HUDEP-2 (cell line): ENCODE results near the gene MCTP1.

Source experiments
- DNase-seq, 76 experiments: peaks; one replicate each; lab custom pipeline; 2025; ENCODE audit not compliant: unreplicated experiment in 76 of 76; lab: John Stamatoyannopoulos, UW

MCTP1 gene

DNA sequence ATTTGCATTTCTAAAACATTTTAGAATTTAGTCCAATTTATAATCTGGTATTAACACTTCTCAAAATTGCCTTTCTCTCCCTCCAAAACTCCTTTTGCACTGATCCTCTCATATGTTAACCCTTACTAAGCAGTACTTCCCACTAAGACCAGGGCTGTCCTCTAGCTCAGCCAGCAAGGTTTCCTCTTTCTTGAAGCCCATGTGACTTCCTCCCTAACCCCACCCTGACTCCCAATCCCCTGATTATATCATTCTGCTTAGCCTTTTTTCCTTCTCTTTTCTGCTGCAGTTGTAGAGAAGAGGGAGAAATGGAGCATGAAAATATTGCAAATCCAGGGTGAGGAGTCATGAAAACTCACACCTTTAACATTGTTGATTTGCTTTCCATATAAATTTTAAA is 241.7 kb downstream of the MCTP1 start:
- DNase-seq, result peak in 1 of 76 experiments; percentile 3

DNA sequence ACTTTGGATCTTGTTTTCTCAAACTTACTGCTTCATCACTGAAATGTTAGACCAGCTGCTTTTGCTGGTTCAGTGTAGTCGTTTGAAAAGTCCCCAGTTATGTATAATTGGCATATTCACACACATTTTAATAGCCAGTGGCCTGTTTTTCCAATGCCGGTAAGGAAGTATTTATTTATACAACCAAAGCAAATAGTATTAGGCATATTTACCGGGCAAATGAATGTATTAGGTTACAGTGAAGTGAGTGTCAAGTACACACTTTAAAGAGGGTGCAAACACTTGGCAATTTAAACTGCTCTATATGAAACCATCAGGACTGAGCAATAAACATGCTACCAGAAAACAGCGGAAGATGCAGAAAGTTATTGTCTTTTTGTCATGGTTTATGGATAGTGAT is 242.9 kb downstream of the MCTP1 start:
- DNase-seq, result no peak

DNA sequence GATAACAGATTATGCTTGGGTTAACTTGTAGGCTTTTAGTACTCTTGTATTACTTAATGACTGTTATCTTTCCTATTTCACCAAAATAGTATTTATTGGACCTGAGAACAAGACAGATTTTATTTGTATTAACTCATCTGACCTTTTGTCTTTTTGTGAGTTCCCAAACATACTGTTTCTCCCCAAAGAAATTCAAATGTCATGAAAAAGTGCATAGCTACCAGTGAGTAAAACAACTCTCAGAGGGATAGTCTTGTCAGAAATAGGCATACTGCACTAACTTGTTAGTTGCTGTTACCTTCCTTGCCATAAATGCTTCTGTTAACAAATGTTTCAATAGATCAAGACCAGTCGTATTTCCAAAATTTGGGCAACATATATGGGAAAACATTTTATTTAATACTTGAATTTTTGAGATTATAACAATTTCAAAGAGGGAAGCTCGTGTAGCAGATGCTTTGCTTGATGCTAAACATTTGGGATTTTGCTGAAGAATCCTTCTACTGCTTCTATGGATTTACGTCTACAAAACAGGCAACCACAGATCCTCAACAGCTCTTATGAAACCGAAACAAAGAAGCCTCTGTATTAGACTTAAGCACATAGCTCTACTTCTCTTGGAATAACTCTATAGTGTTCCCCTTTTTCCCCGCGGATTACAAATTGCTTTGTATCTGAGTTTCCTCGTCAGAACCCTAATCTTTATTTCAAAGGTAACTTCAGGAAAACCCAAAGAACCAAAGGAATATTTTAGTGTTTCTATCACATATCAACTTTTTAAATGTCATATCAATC is 248.8 kb downstream of the MCTP1 start:
- no peak for DNase-seq

DNA sequence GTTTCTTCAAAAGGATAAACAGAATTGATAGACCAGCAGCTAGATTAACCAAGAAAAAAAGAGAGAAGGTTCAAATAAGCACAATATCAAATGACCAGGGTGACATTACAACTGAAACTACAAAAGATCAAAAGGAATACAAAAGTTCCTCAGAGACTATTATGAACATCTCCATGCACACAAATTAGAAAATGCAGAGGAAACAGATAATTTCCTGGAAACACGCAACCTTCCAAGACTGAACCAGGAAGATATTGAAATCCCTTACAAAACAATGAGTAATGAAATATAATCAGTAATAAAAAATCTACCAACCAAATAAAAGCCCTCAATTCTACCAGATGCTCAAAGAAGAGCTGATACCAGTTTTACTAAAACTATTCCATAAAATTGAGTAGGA is 252.1 kb downstream of the MCTP1 start:
- no peak for DNase-seq

DNA sequence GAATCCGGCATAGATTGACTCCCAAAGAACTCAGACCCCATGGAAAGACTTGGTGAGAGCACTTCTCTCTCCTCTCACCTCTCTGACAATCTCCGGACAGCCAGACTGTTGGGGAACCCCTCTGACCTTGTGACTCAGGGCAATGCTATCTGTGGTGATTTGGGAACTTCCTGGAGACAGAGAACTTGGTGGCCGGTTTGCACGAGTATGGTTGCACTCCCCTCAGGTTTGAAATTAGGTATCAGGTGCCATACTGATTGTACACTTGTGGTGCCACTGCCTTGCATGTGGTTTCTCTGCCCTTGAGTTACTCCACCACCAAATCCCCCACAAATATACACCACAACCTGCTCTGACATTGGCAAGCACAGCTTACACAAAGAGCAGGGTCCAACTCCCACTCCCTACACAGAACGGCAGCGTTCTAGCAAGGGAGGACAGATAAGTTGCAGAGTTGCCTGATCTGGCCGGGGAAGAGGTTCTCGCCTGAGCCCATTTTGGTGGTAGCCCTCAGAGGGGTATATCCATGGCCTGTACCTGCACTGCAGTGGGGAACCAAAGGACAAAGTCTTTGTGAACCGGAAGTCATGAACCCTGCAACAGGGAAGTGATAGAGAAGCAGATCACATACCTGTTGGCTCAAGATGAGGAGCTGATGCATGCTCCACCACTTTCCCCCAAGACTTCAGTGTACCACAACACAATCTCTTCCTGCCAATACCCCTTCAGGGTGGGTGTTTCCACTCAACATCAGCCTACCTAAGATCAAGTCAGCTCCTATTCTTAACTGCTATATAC is 255.1 kb downstream of the MCTP1 start:
- no peak for DNase-seq

DNA sequence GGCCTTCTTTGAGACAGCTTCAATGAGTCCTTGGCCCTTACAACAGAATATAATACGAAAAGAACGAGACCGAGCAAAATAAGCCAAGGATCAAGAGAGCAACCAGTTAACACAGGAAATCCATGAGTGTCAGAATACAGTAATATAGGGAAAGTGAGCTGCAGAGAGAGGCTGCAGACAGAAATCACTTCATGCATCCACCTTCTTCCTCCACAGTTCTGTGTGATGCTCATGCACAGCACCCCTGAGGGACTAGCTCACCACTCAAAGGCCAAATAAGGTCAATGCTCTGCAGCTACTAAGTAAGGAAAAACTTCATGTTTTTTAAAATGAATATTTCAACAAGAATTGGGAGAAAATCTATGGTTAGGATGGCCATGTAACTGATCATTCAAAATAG is 257.1 kb downstream of the MCTP1 start:
- DNase-seq, result no peak

DNA sequence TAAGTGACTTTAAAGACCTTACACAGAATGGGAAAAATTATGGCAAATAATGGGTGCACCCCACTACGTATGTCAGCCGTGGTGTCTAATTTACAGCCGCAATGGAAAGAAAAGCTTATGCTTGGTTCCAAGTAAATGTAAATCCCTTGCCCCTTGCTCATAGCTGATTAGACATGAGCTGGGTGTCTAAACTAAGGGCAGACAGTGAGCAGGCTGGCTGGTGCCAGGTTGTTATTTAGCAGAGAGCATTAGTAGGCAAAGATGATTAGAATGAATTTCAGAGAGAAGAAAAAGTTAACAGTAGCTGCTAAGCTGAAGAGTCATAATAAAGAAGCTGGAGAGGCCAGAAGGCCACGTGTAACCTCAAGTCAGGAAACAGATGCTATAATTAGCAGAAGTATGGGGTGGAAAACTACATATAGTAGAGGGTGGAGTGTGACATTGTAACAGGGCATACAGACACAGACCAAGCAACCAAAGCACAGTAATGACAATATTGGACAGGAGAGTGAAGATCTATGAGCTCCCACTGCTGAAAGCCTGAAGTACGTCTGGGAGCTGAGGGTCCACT is 257.7 kb downstream of the MCTP1 start:
- DNase-seq, result no peak

DNA sequence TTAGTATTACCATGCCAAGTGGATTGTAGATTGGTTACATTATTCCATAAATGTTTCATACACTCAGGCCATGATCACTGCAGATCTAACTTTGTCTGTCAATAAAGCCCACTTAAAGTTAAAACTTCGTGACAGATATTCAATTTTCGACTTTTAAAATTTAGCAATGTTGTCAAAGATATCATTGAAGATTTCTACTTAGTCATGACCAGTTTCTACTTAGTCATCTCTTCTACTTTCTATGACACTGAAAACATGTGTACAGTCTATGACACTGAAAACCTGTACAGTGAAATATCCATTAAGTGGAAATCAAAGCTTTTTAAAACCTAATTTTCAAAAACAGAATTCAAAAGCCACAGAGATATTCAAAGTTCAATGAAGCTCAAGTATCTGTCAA is 258.2 kb downstream of the MCTP1 start:
- no peak for DNase-seq

DNA sequence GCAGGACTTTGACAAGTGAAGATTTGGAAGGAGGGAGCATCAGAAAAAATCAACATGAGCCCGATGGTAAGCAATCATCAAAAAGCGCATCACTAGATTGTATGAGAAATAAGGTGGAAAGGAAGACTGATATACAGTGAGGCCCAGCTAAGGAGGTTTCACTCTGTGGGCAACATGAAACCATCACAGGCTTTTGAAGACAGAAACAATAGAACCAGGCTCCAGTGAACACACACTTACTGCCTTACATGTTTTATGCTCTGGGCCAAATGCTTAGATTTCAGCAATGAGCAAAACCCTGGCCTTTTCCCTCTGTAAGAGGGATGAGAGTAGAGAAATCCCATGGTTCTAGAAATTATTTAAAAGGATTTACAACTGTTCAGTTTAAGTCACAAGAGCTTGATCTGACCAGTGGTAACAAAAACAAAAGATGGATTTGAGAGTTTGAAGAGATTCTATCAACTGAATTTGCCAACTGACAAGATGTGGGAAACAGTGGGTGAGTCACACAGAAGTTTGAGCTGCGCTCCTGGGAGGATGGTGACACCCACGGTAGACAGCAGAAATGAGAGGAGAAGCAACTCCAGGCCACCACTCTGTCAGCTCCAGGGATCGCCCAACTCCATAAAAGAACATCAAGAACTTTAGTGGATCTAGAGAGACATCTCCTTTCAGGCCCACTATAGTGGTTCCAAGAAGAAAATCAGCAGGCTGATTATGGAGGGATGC is 261.8 kb downstream of the MCTP1 start:
- DNase-seq, result peak in 1 of 76 experiments; percentile 14

DNA sequence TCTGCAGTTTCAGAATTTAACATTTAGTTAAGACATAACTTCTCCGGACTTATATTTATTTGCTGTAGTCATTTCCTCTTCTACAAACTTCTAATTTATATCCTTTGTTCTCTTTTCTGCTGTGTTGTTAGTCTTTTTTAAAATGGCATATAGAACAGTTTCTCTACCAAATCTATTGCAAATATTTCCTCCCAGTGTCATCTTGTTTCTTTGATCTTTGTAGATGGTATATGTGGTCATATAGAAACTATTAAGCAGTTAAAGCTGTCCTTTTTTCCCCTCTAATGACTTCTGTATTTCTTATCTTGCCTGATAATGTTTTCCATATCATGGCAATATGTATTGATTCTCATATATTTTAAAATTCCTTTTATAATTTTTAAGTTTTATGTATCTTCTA is 264.5 kb downstream of the MCTP1 start:
- no peak for DNase-seq

DNA sequence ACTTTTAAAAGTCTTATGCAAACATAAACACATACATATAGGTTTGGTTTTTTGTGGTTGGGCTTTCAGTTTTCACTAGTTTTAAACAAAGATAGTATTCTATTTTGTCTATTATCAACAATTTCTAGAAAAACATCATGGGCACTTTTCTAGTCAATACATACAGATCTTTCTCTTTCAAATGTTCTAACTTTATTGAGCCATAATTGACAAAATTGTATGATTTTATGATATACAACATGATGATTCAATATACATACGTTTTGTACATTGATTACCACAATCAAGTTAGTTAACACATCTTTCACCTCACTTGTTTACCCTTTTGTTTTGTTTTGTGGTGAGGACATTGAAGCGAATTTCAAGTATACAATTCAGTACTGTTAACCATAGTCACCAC is 265.9 kb downstream of the MCTP1 start:
- no peak for DNase-seq

DNA sequence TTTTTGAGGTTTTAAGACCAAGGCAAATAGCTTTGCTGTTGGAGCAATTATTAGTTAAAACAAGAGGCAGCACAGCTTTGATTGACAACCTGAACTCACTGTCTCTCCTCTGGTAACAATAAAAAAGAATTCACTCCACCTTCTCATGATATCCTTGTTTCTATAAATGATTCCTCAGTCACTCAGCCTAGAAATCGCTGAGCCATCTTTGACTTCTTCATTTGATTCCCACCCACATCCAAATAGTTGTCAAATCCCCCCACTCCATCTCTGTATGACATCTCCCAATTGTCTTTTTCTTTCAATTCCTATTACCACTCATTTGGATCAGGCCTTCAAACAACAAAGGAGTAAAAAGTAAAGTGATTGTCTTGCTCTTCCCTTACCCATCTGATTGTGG is 266.4 kb downstream of the MCTP1 start:
- DNase-seq, result no peak

DNA sequence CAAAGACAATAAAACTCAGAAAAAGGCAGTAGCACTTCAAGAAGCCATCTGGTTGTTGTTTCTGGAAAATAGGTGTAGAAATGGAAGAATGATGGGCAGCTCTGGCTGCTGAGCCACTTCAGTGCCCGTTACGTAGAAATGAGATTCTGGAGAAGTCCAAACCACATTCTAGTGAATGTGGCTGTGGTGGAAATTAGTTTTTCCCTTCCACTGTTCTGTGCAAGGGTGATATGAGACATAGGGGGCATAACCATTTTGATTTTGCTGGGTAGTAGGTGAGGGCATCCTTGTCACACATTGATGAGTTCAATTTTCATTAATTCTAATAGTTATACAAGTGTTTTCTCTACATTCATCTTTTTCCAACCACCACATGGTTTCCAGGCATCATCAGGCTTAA is 275.1 kb downstream of the MCTP1 start:
- no peak for DNase-seq

DNA sequence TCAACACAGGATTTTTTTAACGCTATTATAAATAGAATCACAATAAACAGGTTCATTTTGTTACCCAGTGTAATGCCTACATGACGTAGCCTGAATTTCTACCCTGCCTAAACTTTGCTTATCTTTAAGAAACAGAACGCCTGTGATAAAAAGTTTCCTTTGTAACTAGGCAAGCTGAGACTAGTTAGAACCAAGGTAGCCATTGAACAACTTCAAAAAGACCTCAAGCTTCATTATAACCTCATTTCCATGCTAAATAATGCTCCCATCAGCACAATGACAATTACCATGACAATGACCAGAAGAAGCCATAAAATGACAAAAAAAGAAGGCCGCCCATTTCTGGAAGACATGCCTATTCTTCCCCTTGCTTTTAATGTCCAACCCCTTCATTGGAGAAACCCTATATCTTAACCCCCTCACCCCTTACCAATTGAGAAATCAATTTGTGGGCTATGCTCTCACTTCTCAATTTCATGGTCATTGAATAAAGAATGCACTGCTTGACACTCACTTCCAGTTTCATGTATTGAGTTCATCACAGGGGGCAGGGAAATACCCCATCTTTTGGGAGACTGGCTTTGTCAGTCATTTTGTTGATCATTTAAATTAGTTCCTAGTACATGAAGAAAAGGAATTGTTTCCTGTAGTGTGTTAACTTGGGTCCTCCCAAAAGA is 276.8 kb downstream of the MCTP1 start:
- DNase-seq, result peak in 11 of 76 experiments; percentile 4 to 49 (median 19)

DNA sequence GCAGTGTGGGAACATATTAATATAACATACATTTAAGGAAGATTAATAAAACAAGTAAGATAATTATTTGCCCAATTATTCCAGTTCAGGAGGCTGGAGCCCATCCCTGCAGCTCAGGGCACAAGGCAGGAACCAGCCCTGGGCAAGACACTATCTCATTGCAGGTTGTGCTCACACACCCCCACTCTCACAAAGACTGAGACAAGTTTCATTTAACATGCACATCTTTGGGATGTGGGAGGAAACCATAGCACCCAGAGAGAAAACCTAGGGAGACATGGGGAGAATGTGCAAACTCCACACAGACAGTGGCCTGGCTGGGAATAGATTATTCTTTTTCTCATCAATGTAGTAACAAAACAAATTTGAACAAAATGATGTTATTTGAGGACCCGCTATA is 279.1 kb downstream of the MCTP1 start:
- no peak for DNase-seq

DNA sequence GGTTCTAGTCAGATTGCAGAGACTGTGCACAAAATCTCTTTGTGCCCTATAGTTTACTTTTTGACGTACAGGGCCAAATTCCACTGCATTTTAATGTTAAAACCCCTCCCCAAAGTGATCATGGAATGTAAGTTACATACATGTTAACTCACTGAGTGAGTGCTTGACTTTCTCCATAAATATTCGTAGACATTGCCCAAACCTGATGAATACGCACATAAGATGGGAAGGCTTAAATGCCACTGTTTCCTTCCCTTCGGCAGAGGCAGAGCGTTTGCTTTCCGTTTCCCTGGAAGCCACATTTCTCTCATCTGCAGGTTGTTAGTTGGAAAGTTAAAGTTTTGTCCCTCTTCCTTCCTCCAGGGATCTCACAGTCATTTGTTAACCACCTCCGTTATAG is 286.2 kb downstream of the MCTP1 start:
- no peak for DNase-seq

DNA sequence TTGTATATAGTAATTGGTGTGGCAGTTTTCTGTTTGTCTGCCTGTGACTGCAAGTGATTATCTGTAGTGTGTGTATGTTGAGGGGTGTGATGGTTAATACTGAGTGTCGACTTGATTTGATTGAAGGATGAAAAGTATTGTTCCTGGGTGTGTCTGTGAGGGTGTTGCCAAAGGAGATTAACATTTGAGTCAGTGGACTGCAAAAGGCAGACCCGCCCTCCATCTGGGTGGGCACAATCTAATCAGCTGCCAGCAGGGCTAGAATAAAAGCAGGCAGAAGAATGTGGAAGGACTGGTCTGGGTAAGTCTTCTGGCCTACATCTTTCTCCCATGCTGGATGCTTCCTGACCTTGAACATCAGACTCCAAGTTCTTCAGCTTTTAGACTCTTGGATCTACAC is 290.4 kb downstream of the MCTP1 start:
- DNase-seq, result peak in 60 of 76 experiments; percentile 2 to 78 (median 36)

DNA sequence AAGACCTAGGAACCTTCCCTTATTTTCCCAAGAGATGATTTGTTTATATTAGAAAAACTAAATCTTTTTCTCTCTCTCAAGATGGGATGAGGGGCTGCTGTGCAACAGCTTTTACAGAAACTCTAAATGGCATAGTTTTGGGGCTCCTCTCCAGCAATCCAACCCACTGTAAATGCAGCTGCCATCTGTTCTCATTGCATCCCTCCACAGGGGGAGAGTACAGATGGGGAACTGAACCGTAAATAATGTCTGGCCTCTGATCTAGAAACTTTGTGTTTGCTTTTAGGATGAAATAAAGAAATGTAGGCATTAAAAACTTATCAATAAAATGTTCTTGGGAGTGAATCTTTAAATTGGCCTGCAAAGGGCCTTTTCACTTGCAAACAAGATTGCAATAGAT is 291.4 kb downstream of the MCTP1 start:
- DNase-seq, result no peak

DNA sequence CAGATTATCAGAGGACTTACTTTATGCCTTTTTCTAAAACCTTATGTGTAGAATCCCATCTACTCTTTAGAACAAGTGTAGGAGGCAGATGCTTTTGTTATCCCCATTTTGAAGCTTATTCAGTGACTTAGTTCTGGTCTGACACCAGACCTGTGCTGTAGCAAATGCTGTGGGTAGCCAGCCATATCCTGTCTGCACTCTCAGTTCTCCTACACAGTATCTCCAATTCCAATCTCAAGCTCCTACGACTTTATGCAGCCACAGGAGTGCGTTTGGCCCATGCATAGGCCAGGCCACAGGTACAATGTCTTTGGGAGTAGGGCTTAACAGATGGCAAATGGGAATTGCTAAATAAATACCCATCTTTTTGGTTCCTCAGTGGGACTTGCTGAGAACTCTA is 292.6 kb downstream of the MCTP1 start:
- no peak for DNase-seq

DNA sequence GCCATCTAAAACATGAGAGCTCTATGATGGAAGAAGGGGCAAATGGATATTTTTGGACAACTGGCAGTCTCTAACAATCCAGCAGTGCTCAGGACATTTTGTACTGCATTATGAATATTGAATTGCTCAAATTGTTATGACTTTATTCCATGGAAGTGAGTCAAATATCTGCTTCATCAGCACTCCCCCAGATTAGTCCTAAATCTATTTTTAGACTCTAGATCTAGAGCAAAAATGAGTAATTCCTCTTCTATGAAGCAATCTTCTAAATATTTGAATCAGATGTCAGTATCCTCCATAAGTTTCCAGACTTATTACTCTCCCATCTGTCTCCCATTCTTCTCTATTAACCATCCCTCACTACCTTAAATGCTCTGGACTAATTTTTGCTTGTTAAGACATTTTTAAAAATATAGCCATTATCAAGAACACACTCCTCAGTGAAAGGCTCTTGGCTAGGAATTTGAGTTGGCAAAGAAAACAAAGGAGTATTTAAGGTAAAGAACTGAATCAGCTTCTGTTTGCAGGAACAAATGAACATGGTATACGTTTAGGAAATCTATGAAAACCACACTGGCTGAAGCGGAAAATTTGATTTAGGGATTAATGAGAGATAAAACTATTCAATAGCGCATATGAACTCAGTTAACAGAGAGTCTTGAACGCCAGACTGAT is 300.9 kb downstream of the MCTP1 start:
- DNase-seq, result no peak
